ENCODE measurements around the gene RARA. TPM values are rescaled to one million over a fixed set of nuclear protein-coding genes. Genes with fewer than 3 reads are reported as not detected.

Gene RARA
- total RNA-seq, 1 donor from 2014 or later: 38.8 TPM

- no peaks in the 10 kb centered on the region for H3K9me3 Mint-ChIP-seq (ENCODE audit: unreplicated experiment)
- TF ChIP-seq CTCF (IDR thresholded peaks at IDR 0.05; ENCODE audit: insufficient read depth, low read depth, low read length) (no peak), EZH2 (IDR thresholded peaks at IDR 0.05; ENCODE audit: insufficient read depth, low read length) (no peak)
- H3K36me3 ChIP-seq (ENCODE audit: insufficient read depth, low read length): peaks cover 7% of the 10 kb centered on the region
- no peaks in the 10 kb centered on the region for H3K27me3 Mint-ChIP-seq (ENCODE audit: low read depth, unreplicated experiment)
- peaks cover 82% of the 10 kb centered on the region for H3K79me2 ChIP-seq (ENCODE audit: insufficient read depth, low read length)
- peaks cover 63% of the 10 kb centered on the region for H4K20me1 ChIP-seq (ENCODE audit: insufficient read depth, low read length)
- peak overlapping the region; percentile 88 for H3K9ac ChIP-seq (ENCODE audit: low read length)
- H3K9me3 ChIP-seq (ENCODE audit: insufficient read depth, low read depth, low read length): no peaks in the 10 kb centered on the region
- peaks cover 5% of the 10 kb centered on the region for H3K36me3 Mint-ChIP-seq (ENCODE audit: low read depth, unreplicated experiment)
- H3K4me3 ChIP-seq (ENCODE audit: insufficient read depth, low read depth, low read length): peak overlapping the region; percentile 63
- peak overlapping the region; percentile 94 for H3K27ac Mint-ChIP-seq (ENCODE audit: unreplicated experiment)
- peaks cover 43% of the 10 kb centered on the region for H3K4me1 Mint-ChIP-seq (ENCODE audit: low read depth, unreplicated experiment)
- peaks cover 82% of the 10 kb centered on the region for H3K4me1 ChIP-seq (ENCODE audit: insufficient read depth, low read length)
- H3K27ac ChIP-seq (ENCODE audit: low read depth, low read length): peak overlapping the region; percentile 65
- H3K4me2 ChIP-seq (ENCODE audit: low read length): peak overlapping the region; percentile 95
- H3K27me3 ChIP-seq (ENCODE audit: insufficient read depth, low read length): no peaks in the 10 kb centered on the region
- H3K4me3 Mint-ChIP-seq (ENCODE audit: unreplicated experiment): peak overlapping the region; percentile 93
- FAIRE-seq (no peak), DNase-seq (ENCODE audit: low read depth) (no peak)
- H2AFZ ChIP-seq (ENCODE audit: low read depth, low read length): no peak overlapping the region
Measured at GRCh38 chr17:40345994-40346764, 37.2 kb downstream of the RARA start.

- no peak overlapping the region for H3K27ac ChIP-seq (ENCODE audit: low read depth, low read length)
- DNase-seq (ENCODE audit: low read depth): no peak
- H3K79me2 ChIP-seq (ENCODE audit: insufficient read depth, low read length): peaks cover 86% of the 10 kb centered on the region
- peaks cover 7% of the 10 kb centered on the region for H3K36me3 ChIP-seq (ENCODE audit: insufficient read depth, low read length)
- Mint-ChIP-seq H3K9me3 (ENCODE audit: unreplicated experiment) (no peaks in the 10 kb centered on the region), H3K27ac (ENCODE audit: unreplicated experiment) (peak overlapping the region; percentile 94), H3K4me1 (ENCODE audit: low read depth, unreplicated experiment) (peaks cover 47% of the 10 kb centered on the region), H3K36me3 (ENCODE audit: low read depth, unreplicated experiment) (peaks cover 5% of the 10 kb centered on the region), H3K4me3 (ENCODE audit: unreplicated experiment) (peak overlapping the region; percentile 93), H3K27me3 (ENCODE audit: low read depth, unreplicated experiment) (no peaks in the 10 kb centered on the region)
- no peak for FAIRE-seq
- peak overlapping the region; percentile 62 for H3K4me2 ChIP-seq (ENCODE audit: low read length)
- H3K4me1 ChIP-seq (ENCODE audit: insufficient read depth, low read length): peaks cover 80% of the 10 kb centered on the region
- no peak overlapping the region for H3K9ac ChIP-seq (ENCODE audit: low read length)
- H2AFZ ChIP-seq (ENCODE audit: low read depth, low read length): no peak overlapping the region
- H3K4me3 ChIP-seq (ENCODE audit: insufficient read depth, low read depth, low read length): no peak overlapping the region
- peaks cover 69% of the 10 kb centered on the region for H4K20me1 ChIP-seq (ENCODE audit: insufficient read depth, low read length)
- TF ChIP-seq EZH2 (IDR thresholded peaks at IDR 0.05; ENCODE audit: insufficient read depth, low read length) (no peak), CTCF (IDR thresholded peaks at IDR 0.05; ENCODE audit: insufficient read depth, low read depth, low read length) (no peak)
- no peaks in the 10 kb centered on the region for H3K9me3 ChIP-seq (ENCODE audit: insufficient read depth, low read depth, low read length)
- H3K27me3 ChIP-seq (ENCODE audit: insufficient read depth, low read length): no peaks in the 10 kb centered on the region
Measured at GRCh38 chr17:40346765-40347158, 37.8 kb downstream of the RARA start.
